ENCODE measurements around the gene TNS1. TPM values are rescaled to one million over a fixed set of nuclear protein-coding genes. Genes with fewer than 3 reads are reported as not detected.

Gene TNS1
- total RNA-seq, 2 donors from 2014 or later = 20.6 to 164 TPM

GRCh38 chr2:218010140-218010983 lies 7.6 kb upstream of the TNS1 start:
- no peaks in the 10 kb centered on the region for H3K9me3 ChIP-seq
- no peak for TF ChIP-seq CTCF (IDR thresholded peaks at IDR 0.05)
- no peak overlapping the region for H3K27ac ChIP-seq
- H3K27me3 ChIP-seq = peaks cover 25% of the 10 kb centered on the region
- H3K4me1 ChIP-seq = no peaks in the 10 kb centered on the region
- intact Hi-C loops (cut with DNase I) = no loop called here
- DNase-seq = peak; percentile 39
- H3K4me3 ChIP-seq = peak overlapping the region; percentile 37
- peak overlapping the region in 1 of 2 donors; percentile 35 for H3K9ac ChIP-seq (ENCODE audit: low read depth in 2 of 2, low read length in 2 of 2)
- H3K36me3 ChIP-seq = no peaks in the 10 kb centered on the region

GRCh38 chr2:218009765-218010139 lies 7.0 kb upstream of the TNS1 start:
- Histone ChIP-seq H3K9ac (ENCODE audit: low read depth in 2 of 2, low read length in 2 of 2) (no peak overlapping the region), H3K4me1 (no peaks in the 10 kb centered on the region), H3K9me3 (no peaks in the 10 kb centered on the region), H3K4me3 (peak overlapping the region; percentile 37), H3K36me3 (no peaks in the 10 kb centered on the region), H3K27ac (no peak overlapping the region), H3K27me3 (peaks cover 25% of the 10 kb centered on the region)
- intact Hi-C loops (cut with DNase I) = no loop called here
- TF ChIP-seq CTCF (IDR thresholded peaks at IDR 0.05) = no peak
- DNase-seq = no peak

- Histone ChIP-seq H3K9me3 (no peaks in the 10 kb centered on the region), H3K27me3 (peaks cover 25% of the 10 kb centered on the region), H3K27ac (no peak overlapping the region), H3K4me3 (peak overlapping the region; percentile 37), H3K9ac (ENCODE audit: low read depth in 2 of 2, low read length in 2 of 2) (no peak overlapping the region), H3K36me3 (no peaks in the 10 kb centered on the region), H3K4me1 (no peaks in the 10 kb centered on the region)
- intact Hi-C loops (cut with DNase I) = no loop called here
- DNase-seq = no peak
- no peak for TF ChIP-seq CTCF (IDR thresholded peaks at IDR 0.05)
These were observed 6.4 kb upstream of the TNS1 start for GRCh38 chr2:218009231-218009630.

- intact Hi-C loops (cut with DNase I) = no loop called here
- H3K4me1 ChIP-seq = no peaks in the 10 kb centered on the region
- peaks cover 25% of the 10 kb centered on the region for H3K27me3 ChIP-seq
- H3K27ac ChIP-seq = no peak overlapping the region
- H3K36me3 ChIP-seq = no peaks in the 10 kb centered on the region
- no peak overlapping the region for H3K4me3 ChIP-seq
- H3K9ac ChIP-seq (ENCODE audit: low read depth in 2 of 2, low read length in 2 of 2) = no peak overlapping the region
- no peak for TF ChIP-seq CTCF (IDR thresholded peaks at IDR 0.05)
- DNase-seq = no peak
- H3K9me3 ChIP-seq = no peaks in the 10 kb centered on the region
These were observed 5.6 kb upstream of the TNS1 start for GRCh38 chr2:218008060-218009040.

- intact Hi-C loops (cut with DNase I) = no loop called here
- DNase-seq = no peak
- Histone ChIP-seq H3K27me3 (peaks cover 25% of the 10 kb centered on the region), H3K9ac (ENCODE audit: low read depth in 2 of 2, low read length in 2 of 2) (no peak overlapping the region), H3K9me3 (no peaks in the 10 kb centered on the region), H3K4me3 (no peak overlapping the region), H3K36me3 (no peaks in the 10 kb centered on the region), H3K4me1 (no peaks in the 10 kb centered on the region), H3K27ac (no peak overlapping the region)
- TF ChIP-seq CTCF (IDR thresholded peaks at IDR 0.05) = no peak
These were observed 3.9 kb upstream of the TNS1 start for GRCh38 chr2:218006741-218007140.

Data from colonic mucosa (tissue), 4 donors.